Gastrocnemius medialis (tissue), 4 donors: ENCODE results near the gene CHI3L2. TPM values are rescaled to one million over a fixed set of nuclear protein-coding genes. Genes with fewer than 3 reads are reported as not detected.

ENCODE experiments used
- ATAC-seq, 2 donors: fragments of 150-250 bp; one replicate each; pipeline ENCODE4 v1.9.1; 2016
- DNase-seq, 2 donors: peaks; one replicate each; pipeline ENCODE4 v3.0.0-alpha.2; 2019
- H3K27ac ChIP-seq, 4 donors: fragments of 200-600 bp; sonication (generic); 1 replicate in 1 of 4; 2 replicates in 3 of 4; pipeline ENCODE4 v1.5.1; 2016 to 2018; ENCODE audit warnings: mild to moderate bottlenecking in 2 of 4, moderate library complexity in 1 of 4
- H3K27me3 ChIP-seq, 3 donors: fragments of 200-600 bp; sonication (generic) in 2 of 3; 1 replicate in 1 of 3; 2 replicates in 2 of 3; pipeline versions ENCODE4 v1.5.1 to v1.6.0; 2016 to 2019; ENCODE audit warnings: mild to moderate bottlenecking in 1 of 3, moderate library complexity in 1 of 3
- H3K36me3 ChIP-seq, 2 donors: fragments of 200-600 bp; sonication (generic) in 1 of 2; one replicate each; pipeline ENCODE4 v1.5.1; 2017 to 2018
- H3K4me1 ChIP-seq, 2 donors: fragments of 200-600 bp; sonication (generic) in 1 of 2; one replicate each; pipeline ENCODE4 v1.5.1; 2016 to 2017; ENCODE audit warnings: mild to moderate bottlenecking in 2 of 2
- H3K4me3 ChIP-seq, 4 donors: fragments of 200-600 bp; sonication (generic) in 3 of 4; 1 replicate in 1 of 4; 2 replicates in 3 of 4; pipeline ENCODE4 v1.5.1; 2016 to 2019; ENCODE audit warnings: mild to moderate bottlenecking in 2 of 4
- H3K9me3 ChIP-seq, 3 donors: fragments of 200-600 bp; sonication (generic) in 2 of 3; 1 replicate in 1 of 3; 2 replicates in 2 of 3; pipeline ENCODE4 v1.5.1; 2016 to 2019
- CTCF ChIP-seq, 5 experiments: fragments of 450-650 bp in 3 of 5; fragments of 200-600 bp in 2 of 5; sonication (generic) in 2 of 5; IDR thresholded peaks in 4 of 5; conservative IDR thresholded peaks in 1 of 5; 1 replicate in 4 of 5; 2 replicates in 1 of 5; pipeline ENCODE4 v1.5.1; 2016 to 2019; ENCODE audit warnings: antibody characterized with exemption in 5 of 5, mild to moderate bottlenecking in 3 of 5, moderate library complexity in 3 of 5
- POLR2A ChIP-seq, 2 donors: fragments of 450-650 bp; IDR thresholded peaks; one replicate each; pipeline ENCODE4 v1.6.1; 2017; ENCODE audit warnings: antibody characterized with exemption in 2 of 2, mild to moderate bottlenecking in 2 of 2, moderate library complexity in 2 of 2
- in situ Hi-C, 4 donors: fragments of 200-750 bp; cut with MboI; loops; one replicate each; pipeline versions ENCODE4 v1.15.0 to v1.8.0; 2017; ENCODE audit warnings: low sequenced_read_pairs in 4 of 4
- intact Hi-C: fragments of 100-400 bp; cut with DNase I; formaldehyde crosslinking; loops from one replicate; pipeline ENCODE4 v1.15.1; 2023; ENCODE audit warnings: low total_unique reads
- total RNA-seq, 4 donors: library from RNA; depleted of rRNA; stranded (reverse); fragments of >200 nt; gene quantifications; one replicate each; pipeline versions ENCODE4 v1.1.0 to v1.2.3, GENCODE V29; 2016

Gene CHI3L2
- total RNA-seq, 4 donors from 2014 or later: 0.40 to 2.3 (median 1.9) TPM; not detected in 1

- in situ Hi-C loops: loop anchor here (10.0 kb wide), 4 partner anchors 99 to 549 kb away; no protein-coding TSS in a partner anchor
- H3K27me3 ChIP-seq: no peaks in the 10 kb centered on the region
- H3K4me1 ChIP-seq: no peaks in the 10 kb centered on the region
- intact Hi-C loops: no loop called here
- no peaks in the 10 kb centered on the region for H3K9me3 ChIP-seq
- H3K36me3 ChIP-seq: no peaks in the 10 kb centered on the region
- H3K27ac ChIP-seq: no peak overlapping the region
- no peak for DNase-seq
- no peak for ATAC-seq
- no peak overlapping the region for H3K4me3 ChIP-seq
- no peak for TF ChIP-seq CTCF (IDR thresholded peaks at IDR 0.05 in 4 of 5, conservative IDR thresholded peaks at IDR 0.05 in 1 of 5)
- TF ChIP-seq POLR2A (IDR thresholded peaks at IDR 0.05): no peak
Measured at GRCh38 chr1:111225717-111226400, 1.7 kb upstream of the CHI3L2 start.

- Histone ChIP-seq H3K27me3 (no peaks in the 10 kb centered on the region), H3K9me3 (no peaks in the 10 kb centered on the region), H3K4me3 (no peak overlapping the region), H3K4me1 (no peaks in the 10 kb centered on the region), H3K36me3 (no peaks in the 10 kb centered on the region), H3K27ac (peak overlapping the region in 3 of 4 donors; percentile 10 to 33 (median 21))
- intact Hi-C loops (no loop called here), in situ Hi-C loops (loop anchor here (10.0 kb wide), 4 partner anchors 97 to 547 kb away; no protein-coding TSS in a partner anchor)
- DNase-seq (no peak), ATAC-seq (peak; percentile 73 to 80)
- TF ChIP-seq POLR2A (IDR thresholded peaks at IDR 0.05) (no peak), CTCF (IDR thresholded peaks at IDR 0.05 in 4 of 5, conservative IDR thresholded peaks at IDR 0.05 in 1 of 5) (no peak)
Measured at GRCh38 chr1:111227851-111228747, 586 bp downstream of the CHI3L2 start.

- H3K4me1 ChIP-seq: no peaks in the 10 kb centered on the region
- H3K27me3 ChIP-seq: no peaks in the 10 kb centered on the region
- no peak overlapping the region for H3K4me3 ChIP-seq
- no peak for TF ChIP-seq POLR2A (IDR thresholded peaks at IDR 0.05)
- TF ChIP-seq CTCF (IDR thresholded peaks at IDR 0.05 in 4 of 5, conservative IDR thresholded peaks at IDR 0.05 in 1 of 5): no peak
- H3K27ac ChIP-seq: no peak overlapping the region
- in situ Hi-C loops: loop anchor here (10.0 kb wide), 4 partner anchors 96 to 546 kb away; no protein-coding TSS in a partner anchor
- DNase-seq (no peak), ATAC-seq (no peak)
- no peaks in the 10 kb centered on the region for H3K9me3 ChIP-seq
- intact Hi-C loops: no loop called here
- no peaks in the 10 kb centered on the region for H3K36me3 ChIP-seq
Measured at GRCh38 chr1:111228748-111229126, 1.2 kb downstream of the CHI3L2 start.

- no peaks in the 10 kb centered on the region for H3K4me1 ChIP-seq
- intact Hi-C loops: no loop called here
- no peaks in the 10 kb centered on the region for H3K27me3 ChIP-seq
- in situ Hi-C loops: no loop called here
- H3K27ac ChIP-seq: no peak overlapping the region
- H3K9me3 ChIP-seq: no peaks in the 10 kb centered on the region
- TF ChIP-seq CTCF (IDR thresholded peaks at IDR 0.05 in 4 of 5, conservative IDR thresholded peaks at IDR 0.05 in 1 of 5) (no peak), POLR2A (IDR thresholded peaks at IDR 0.05) (no peak)
- no peak overlapping the region for H3K4me3 ChIP-seq
- DNase-seq (no peak), ATAC-seq (no peak)
- no peaks in the 10 kb centered on the region for H3K36me3 ChIP-seq
Measured at GRCh38 chr1:111232134-111232533, 4.6 kb downstream of the CHI3L2 start.
